ENCODE data around the gene CRACR2A. TPM values are rescaled to one million over a fixed set of nuclear protein-coding genes. Genes with fewer than 3 reads are reported as not detected.
A peak's percentile ranks its signal among the peaks of the same experiment; 100 is the strongest.

Gene CRACR2A
- total RNA-seq, 3 donors from 2014 or later, result 5.3 to 17.3 (median 15.1) TPM

GRCh38 chr12:3730111-3730510 is 22.8 kb downstream of the CRACR2A start:
- Histone ChIP-seq H3K27ac (no peak overlapping the region), H3K4me1 (no peaks in the 10 kb centered on the region), H3K4me3 (no peak overlapping the region), H3K27me3 (no peaks in the 10 kb centered on the region), H3K36me3 (no peaks in the 10 kb centered on the region), H3K9me3 (no peaks in the 10 kb centered on the region)
- TF ChIP-seq POLR2A (IDR thresholded peaks at IDR 0.05) (no peak), POLR2AphosphoS5 (IDR thresholded peaks at IDR 0.05) (no peak)
- intact Hi-C loops (cut with DNase I; ENCODE audit: low total_unique reads), result no loop called here
- no peak for DNase-seq (ENCODE audit: low spot score in 2 of 2)

GRCh38 chr12:3728686-3729085 is 24.2 kb downstream of the CRACR2A start:
- TF ChIP-seq CTCF (IDR thresholded peaks at IDR 0.05), result no peak
- TF ChIP-seq POLR2A (IDR thresholded peaks at IDR 0.05), result no peak
- Histone ChIP-seq H3K27ac (peak overlapping the region in 1 of 2 donors; percentile 3), H3K9me3 (no peaks in the 10 kb centered on the region), H3K4me1 (no peaks in the 10 kb centered on the region), H3K4me3 (no peak overlapping the region), H3K27me3 (no peaks in the 10 kb centered on the region), H3K36me3 (no peaks in the 10 kb centered on the region)
- no peak for DNase-seq (ENCODE audit: low spot score in 2 of 2)
- intact Hi-C loops (cut with DNase I; ENCODE audit: low total_unique reads), result no loop called here

GRCh38 chr12:3727877-3728632 is 24.9 kb downstream of the CRACR2A start:
- no peak for DNase-seq (ENCODE audit: low spot score in 2 of 2)
- Histone ChIP-seq H3K4me3 (no peak overlapping the region), H3K9me3 (no peaks in the 10 kb centered on the region), H3K36me3 (no peaks in the 10 kb centered on the region), H3K27me3 (no peaks in the 10 kb centered on the region), H3K27ac (peak overlapping the region in 1 of 2 donors; percentile 3), H3K4me1 (no peaks in the 10 kb centered on the region)
- intact Hi-C loops (cut with DNase I; ENCODE audit: low total_unique reads), result no loop called here
- no peak for TF ChIP-seq POLR2AphosphoS5 (IDR thresholded peaks at IDR 0.05)

- Histone ChIP-seq H3K27ac (no peak overlapping the region), H3K9me3 (no peaks in the 10 kb centered on the region), H3K4me1 (no peaks in the 10 kb centered on the region), H3K4me3 (no peak overlapping the region), H3K27me3 (no peaks in the 10 kb centered on the region), H3K36me3 (no peaks in the 10 kb centered on the region)
- TF ChIP-seq POLR2AphosphoS5 (IDR thresholded peaks at IDR 0.05), result no peak
- TF ChIP-seq POLR2A (IDR thresholded peaks at IDR 0.05), result no peak
- no peak for TF ChIP-seq CTCF (IDR thresholded peaks at IDR 0.05)
- DNase-seq (ENCODE audit: low spot score in 2 of 2), result no peak
- intact Hi-C loops (cut with DNase I; ENCODE audit: low total_unique reads), result no loop called here
Observed at GRCh38 chr12:3727354-3727753, 25.6 kb downstream of the CRACR2A start.

GRCh38 chr12:3726456-3726855 is 26.5 kb downstream of the CRACR2A start:
- H3K9me3 ChIP-seq, result no peaks in the 10 kb centered on the region
- intact Hi-C loops (cut with DNase I; ENCODE audit: low total_unique reads), result no loop called here
- H3K36me3 ChIP-seq, result no peaks in the 10 kb centered on the region
- TF ChIP-seq CTCF (IDR thresholded peaks at IDR 0.05), result no peak
- TF ChIP-seq POLR2A (IDR thresholded peaks at IDR 0.05), result no peak
- no peak for TF ChIP-seq POLR2AphosphoS5 (IDR thresholded peaks at IDR 0.05)
- DNase-seq (ENCODE audit: low spot score in 2 of 2), result no peak
- H3K27ac ChIP-seq, result no peak overlapping the region
- H3K4me3 ChIP-seq, result no peak overlapping the region
- no peaks in the 10 kb centered on the region for H3K4me1 ChIP-seq
- no peaks in the 10 kb centered on the region for H3K27me3 ChIP-seq

- intact Hi-C loops (cut with DNase I; ENCODE audit: low total_unique reads), result no loop called here
- H3K27ac ChIP-seq, result no peak overlapping the region
- H3K4me3 ChIP-seq, result no peak overlapping the region
- DNase-seq (ENCODE audit: low spot score in 2 of 2), result no peak
- H3K27me3 ChIP-seq, result no peaks in the 10 kb centered on the region
- no peaks in the 10 kb centered on the region for H3K4me1 ChIP-seq
- no peaks in the 10 kb centered on the region for H3K9me3 ChIP-seq
- no peaks in the 10 kb centered on the region for H3K36me3 ChIP-seq
- TF ChIP-seq CTCF (IDR thresholded peaks at IDR 0.05), result no peak
- no peak for TF ChIP-seq POLR2AphosphoS5 (IDR thresholded peaks at IDR 0.05)
- no peak for TF ChIP-seq POLR2A (IDR thresholded peaks at IDR 0.05)
Observed at GRCh38 chr12:3725388-3726115, 27.4 kb downstream of the CRACR2A start.
